Karpas-422 (cell line): ENCODE results near the gene CFAP100. TPM values are rescaled to one million over a fixed set of nuclear protein-coding genes. Genes with fewer than 3 reads are reported as not detected.

ENCODE experiments used
- DNase-seq: peaks from one replicate; pipeline ENCODE4 v3.0.0-alpha.2; 2015
- H2AFZ ChIP-seq: fragments of 200-600 bp; sonication (generic); 2 replicates; pipeline ENCODE4 v1.6.1; 2014; ENCODE audit warnings: antibody characterized with exemption, low read length, mixed read lengths
- H3K27ac ChIP-seq: fragments of 200-600 bp; sonication (generic); 2 replicates; pipeline ENCODE4 v1.5.1; 2014; ENCODE audit warnings: mild to moderate bottlenecking, low read length, moderate library complexity
- H3K27me3 ChIP-seq: fragments of 200-600 bp; sonication (generic); 2 replicates; pipeline ENCODE4 v1.6.1; 2014; ENCODE audit warnings: low read length, mixed read lengths
- H3K36me3 ChIP-seq: fragments of 200-600 bp; sonication (generic); 2 replicates; pipeline ENCODE4 v1.6.1; 2014; ENCODE audit warnings: low read length, mixed read lengths; ENCODE audit not compliant: insufficient read depth
- H3K4me1 ChIP-seq: fragments of 200-600 bp; sonication (generic); 2 replicates; pipeline ENCODE4 v1.6.1; 2014; ENCODE audit warnings: mild to moderate bottlenecking, low read length, mixed read lengths
- H3K4me2 ChIP-seq: fragments of 200-600 bp; sonication (generic); 2 replicates; pipeline ENCODE4 v1.6.1; 2014; ENCODE audit warnings: low read length, low read depth, mild to moderate bottlenecking; ENCODE audit not compliant: poor library complexity, severe bottlenecking
- H3K4me3 ChIP-seq: fragments of 200-600 bp; sonication (generic); 2 replicates; pipeline ENCODE4 v1.5.1; 2014; ENCODE audit warnings: mild to moderate bottlenecking, antibody characterized with exemption, low read length, mixed read lengths
- H3K79me2 ChIP-seq: fragments of 200-600 bp; sonication (generic); 2 replicates; pipeline ENCODE4 v1.6.1; 2014; ENCODE audit warnings: mild to moderate bottlenecking, low read length, mixed read lengths
- H3K9ac ChIP-seq: fragments of 200-600 bp; sonication (generic); 2 replicates; pipeline ENCODE4 v1.6.0; 2014; ENCODE audit warnings: low read length
- H3K9me2 ChIP-seq: fragments of 200-600 bp; sonication (generic), shearing (Covaris generic); replicated peaks from 2 replicates; pipeline ENCODE4 v1.6.0; 2014; ENCODE audit warnings: mild to moderate bottlenecking, low read length, moderate library complexity; ENCODE audit not compliant: insufficient read depth
- H3K9me3 ChIP-seq: fragments of 300-700, 200-600 bp; sonication (generic); 2 replicates; pipeline ENCODE4 v1.6.1; 2014; ENCODE audit warnings: low read length, mixed read lengths
- H4K20me1 ChIP-seq: fragments of 200-600 bp; sonication (generic); 2 replicates; pipeline ENCODE4 v1.6.1; 2014; ENCODE audit warnings: mild to moderate bottlenecking, antibody characterized with exemption, low read length, low read depth; ENCODE audit not compliant: insufficient read depth
- total RNA-seq: library from RNA; depleted of rRNA; stranded (reverse); fragments of >200 nt; shearing (Covaris generic); gene quantifications from 2 replicates; pipeline ENCODE4 v1.2.3, GENCODE V29; 2014; ENCODE audit warnings: low replicate concordance; rRNA removed

The CFAP100 gene
- not detected in 2 replicates for total RNA-seq

- Histone ChIP-seq H3K4me3 (no peak within 1 kb of the TSS), H3K4me2 (no peak within 1 kb of the TSS), H3K9ac (no peak within 1 kb of the TSS), H3K4me1 (no peaks in the 10 kb centered on the region), H3K9me3 (no peaks in the 10 kb centered on the region), H4K20me1 (no peaks in the 10 kb centered on the region), H3K27me3 (no peaks in the 10 kb centered on the region), H2AFZ (no peak within 1 kb of the TSS), H3K27ac (no peak within 1 kb of the TSS), H3K9me2 (no peaks in the 10 kb centered on the region), H3K79me2 (no peaks in the 10 kb centered on the region), H3K36me3 (no peaks in the 10 kb centered on the region)
- DNase-seq, result no peak
Observed at GRCh38 chr3:126394179-126394976, at the start of gene CFAP100. CFAP100 (plus strand) TSS chr3:126394909; CDS start chr3:126396001, 1,092 bp downstream.

GRCh38 chr3:126345231-126345630 is 49.5 kb upstream of the CFAP100 start:
- Histone ChIP-seq H3K27me3 (no peaks in the 10 kb centered on the region), H3K9me2 (no peaks in the 10 kb centered on the region), H3K4me2 (no peak overlapping the region), H3K4me3 (no peak overlapping the region), H3K27ac (no peak overlapping the region), H3K4me1 (no peaks in the 10 kb centered on the region), H3K9ac (no peak overlapping the region), H3K9me3 (no peaks in the 10 kb centered on the region), H2AFZ (no peak overlapping the region), H4K20me1 (no peaks in the 10 kb centered on the region), H3K36me3 (no peaks in the 10 kb centered on the region), H3K79me2 (no peaks in the 10 kb centered on the region)
- no peak for DNase-seq

GRCh38 chr3:126345641-126346460 is 48.9 kb upstream of the CFAP100 start:
- Histone ChIP-seq H3K27me3 (no peaks in the 10 kb centered on the region), H3K9ac (no peak overlapping the region), H4K20me1 (no peaks in the 10 kb centered on the region), H3K4me3 (no peak overlapping the region), H3K79me2 (no peaks in the 10 kb centered on the region), H3K36me3 (no peaks in the 10 kb centered on the region), H2AFZ (no peak overlapping the region), H3K4me2 (no peak overlapping the region), H3K27ac (no peak overlapping the region), H3K4me1 (no peaks in the 10 kb centered on the region), H3K9me3 (no peaks in the 10 kb centered on the region), H3K9me2 (no peaks in the 10 kb centered on the region)
- no peak for DNase-seq

GRCh38 chr3:126346466-126346865 is 48.2 kb upstream of the CFAP100 start:
- H3K36me3 ChIP-seq, result no peaks in the 10 kb centered on the region
- no peaks in the 10 kb centered on the region for H4K20me1 ChIP-seq
- no peaks in the 10 kb centered on the region for H3K27me3 ChIP-seq
- H3K4me3 ChIP-seq, result no peak overlapping the region
- no peaks in the 10 kb centered on the region for H3K79me2 ChIP-seq
- H3K9me2 ChIP-seq, result no peaks in the 10 kb centered on the region
- H3K9ac ChIP-seq, result no peak overlapping the region
- H2AFZ ChIP-seq, result no peak overlapping the region
- no peak for DNase-seq
- no peaks in the 10 kb centered on the region for H3K4me1 ChIP-seq
- no peak overlapping the region for H3K4me2 ChIP-seq
- no peak overlapping the region for H3K27ac ChIP-seq
- H3K9me3 ChIP-seq, result no peaks in the 10 kb centered on the region

- no peaks in the 10 kb centered on the region for H3K79me2 ChIP-seq
- no peaks in the 10 kb centered on the region for H3K9me3 ChIP-seq
- H3K36me3 ChIP-seq, result no peaks in the 10 kb centered on the region
- H3K27me3 ChIP-seq, result no peaks in the 10 kb centered on the region
- no peak overlapping the region for H3K4me3 ChIP-seq
- H3K9me2 ChIP-seq, result no peaks in the 10 kb centered on the region
- H4K20me1 ChIP-seq, result no peaks in the 10 kb centered on the region
- H2AFZ ChIP-seq, result no peak overlapping the region
- DNase-seq, result no peak
- no peak overlapping the region for H3K4me2 ChIP-seq
- H3K9ac ChIP-seq, result no peak overlapping the region
- H3K4me1 ChIP-seq, result no peaks in the 10 kb centered on the region
- H3K27ac ChIP-seq, result no peak overlapping the region
Observed at GRCh38 chr3:126347543-126348161, 47.1 kb upstream of the CFAP100 start.

- Histone ChIP-seq H3K4me3 (no peak overlapping the region), H4K20me1 (no peaks in the 10 kb centered on the region), H3K27me3 (no peaks in the 10 kb centered on the region), H3K4me2 (no peak overlapping the region), H3K9ac (no peak overlapping the region), H3K79me2 (no peaks in the 10 kb centered on the region), H3K9me2 (no peaks in the 10 kb centered on the region), H3K9me3 (no peaks in the 10 kb centered on the region), H2AFZ (no peak overlapping the region), H3K27ac (no peak overlapping the region), H3K36me3 (no peaks in the 10 kb centered on the region), H3K4me1 (no peaks in the 10 kb centered on the region)
- peak; percentile 45 for DNase-seq
Observed at GRCh38 chr3:126348308-126348920, 46.3 kb upstream of the CFAP100 start.

- Histone ChIP-seq H3K9ac (no peak overlapping the region), H3K79me2 (no peaks in the 10 kb centered on the region)
Observed at GRCh38 chr3:126349071-126349470, 45.6 kb upstream of the CFAP100 start.

More at GRCh38 chr3:126349071-126349470, 45.6 kb upstream of the CFAP100 start:
- H4K20me1 ChIP-seq, result no peaks in the 10 kb centered on the region
- H3K9me2 ChIP-seq, result no peaks in the 10 kb centered on the region
- H2AFZ ChIP-seq, result no peak overlapping the region
- no peaks in the 10 kb centered on the region for H3K27me3 ChIP-seq
- H3K4me3 ChIP-seq, result no peak overlapping the region
- no peaks in the 10 kb centered on the region for H3K36me3 ChIP-seq
- no peak overlapping the region for H3K27ac ChIP-seq
- H3K9me3 ChIP-seq, result no peaks in the 10 kb centered on the region
- H3K4me1 ChIP-seq, result no peaks in the 10 kb centered on the region
- no peak for DNase-seq
- H3K4me2 ChIP-seq, result no peak overlapping the region
